Inferior parietal cortex (tissue), 1 donor: Measurements from ENCODE around the gene DNAH8.
"Not testable (repeated sequence)": the region's sequence is repeated elsewhere in the genome, so short reads cannot be mapped to it uniquely, and the experiment has no call there.

Source experiments
- DNase-seq: peaks from one replicate; pipeline ENCODE4 v3.0.0-alpha.2; 2016; ENCODE audit errors: extremely low spot score

Gene DNAH8

DNA sequence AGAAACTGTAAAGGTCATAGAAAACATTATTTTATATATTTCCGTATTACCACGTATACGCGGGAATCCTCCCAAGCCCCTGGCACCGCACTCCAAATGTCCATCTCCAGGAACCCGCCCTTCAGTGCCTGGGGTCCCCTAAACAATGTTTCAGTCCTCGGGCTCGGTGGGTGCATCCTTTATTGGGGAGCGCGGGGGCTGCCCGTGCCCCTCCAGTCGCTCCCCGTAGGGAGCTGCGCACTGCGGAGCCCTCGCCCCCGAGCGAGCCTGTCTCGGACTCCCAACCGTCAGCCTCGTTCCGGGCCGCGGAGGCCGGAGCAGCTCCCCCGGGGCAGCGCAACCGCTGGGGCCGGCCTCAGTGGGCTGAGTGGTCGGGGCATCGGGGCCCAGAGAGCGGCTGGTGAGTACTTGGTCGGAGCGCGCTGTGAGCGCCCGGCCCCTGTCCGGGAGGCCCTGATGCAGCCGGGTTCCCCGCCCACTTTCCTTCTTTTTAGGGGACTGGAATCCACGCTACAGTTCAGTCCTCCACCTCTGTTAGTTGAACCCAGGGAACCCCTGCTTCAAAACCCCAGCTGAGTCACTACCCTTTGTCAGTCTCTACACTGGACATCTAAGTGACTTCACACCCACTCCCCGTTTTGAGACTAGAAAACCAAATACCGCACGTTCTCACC, at the start of gene DNAH8:
TSS of gene DNAH8 (plus strand) at position 296 of the 674 bp plus-strand sequence. CDS start 7,499 bp downstream, outside the sequence.
- no peak for DNase-seq

GRCh38 chr6:38671885-38672467, 43.1 kb upstream of the DNAH8 start:
- peak; percentile 73 for DNase-seq

DNA sequence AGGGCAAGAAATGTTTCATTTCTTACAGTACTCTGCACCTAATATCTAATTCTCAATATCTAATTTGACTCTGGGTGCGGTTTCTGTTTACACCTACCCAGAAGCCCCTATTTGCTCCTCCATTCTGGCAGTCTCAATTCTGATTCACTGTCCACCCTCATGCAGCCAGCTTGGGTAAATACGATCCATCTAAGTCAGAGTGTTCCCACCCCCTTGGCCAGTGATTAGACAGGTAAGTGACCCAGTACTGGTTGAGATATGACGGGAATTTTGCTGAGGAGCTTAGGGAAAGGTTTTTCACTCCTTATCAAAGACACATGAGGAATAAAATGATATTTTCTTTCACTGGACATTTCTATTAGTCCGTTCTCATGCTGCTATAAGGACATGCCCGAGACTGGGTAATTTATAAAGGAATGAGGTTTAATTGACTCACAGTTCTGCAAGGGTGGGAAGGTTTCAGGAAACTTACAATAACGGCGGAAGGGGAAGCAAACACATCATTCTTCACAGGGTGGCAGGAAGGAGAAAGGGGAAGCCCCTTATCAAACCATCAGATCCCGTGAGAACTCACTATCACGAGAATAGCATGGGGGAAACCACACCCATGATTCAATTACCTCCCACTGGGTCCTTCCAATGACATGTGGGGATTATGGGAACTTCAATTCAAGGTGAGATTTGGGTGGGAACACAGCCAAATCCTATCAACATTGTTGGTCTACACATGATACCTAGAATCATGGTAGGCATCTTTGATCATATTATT, 41.5 kb upstream of the DNAH8 start:
- no peak for DNase-seq

GRCh38 chr6:38676236-38676973, 38.7 kb upstream of the DNAH8 start:
- DNase-seq = no peak

DNA sequence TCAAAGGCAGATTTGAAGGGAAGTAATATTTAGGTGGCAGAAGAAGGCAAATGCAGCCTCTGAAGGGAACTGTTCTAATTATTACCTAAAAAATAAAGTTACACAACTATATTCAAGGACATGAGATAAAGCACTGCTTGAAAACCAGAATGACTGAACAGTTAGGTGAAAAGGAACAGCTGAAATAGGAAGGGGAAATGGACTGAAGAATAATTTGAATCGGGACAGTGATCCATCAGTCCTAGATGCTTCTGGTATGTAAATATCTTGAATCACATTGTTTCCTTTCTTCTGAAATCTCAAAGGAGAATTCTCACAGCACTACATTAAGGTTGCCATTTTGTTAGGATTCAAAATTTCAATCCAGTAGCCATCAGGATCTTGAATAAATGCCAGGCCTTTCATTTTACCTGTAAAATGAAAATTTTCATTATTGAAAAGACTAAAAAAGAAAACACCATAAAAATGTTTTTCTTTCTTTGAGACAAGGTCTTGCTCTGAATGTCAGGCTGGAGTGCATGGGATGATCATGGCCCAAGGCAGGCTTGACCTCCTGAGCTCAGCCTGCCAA, 38.1 kb upstream of the DNAH8 start:
- no peak for DNase-seq

GRCh38 chr6:38678178-38678760, 36.8 kb upstream of the DNAH8 start:
- DNase-seq = no peak

GRCh38 chr6:38679668-38680067, 35.4 kb upstream of the DNAH8 start:
- no peak for DNase-seq

DNA sequence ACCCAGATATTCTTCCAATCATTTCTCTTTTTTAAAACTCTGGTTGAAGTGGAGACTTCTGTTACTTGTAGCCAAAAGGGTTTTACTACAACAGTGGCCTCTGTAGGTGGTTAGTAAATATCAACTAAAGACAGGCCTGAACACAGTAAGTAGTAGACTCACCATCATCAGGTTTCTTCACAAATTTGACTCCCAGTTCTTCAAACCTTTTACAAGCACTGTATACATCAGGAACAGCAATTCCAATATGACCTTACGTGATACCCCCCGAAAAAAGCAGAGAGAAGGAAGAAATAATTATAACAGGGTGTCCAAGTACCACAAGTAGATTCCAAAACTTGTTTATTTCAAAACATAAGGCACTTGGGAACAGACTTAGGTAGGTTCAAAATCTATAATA, 33.3 kb upstream of the DNAH8 start:
- DNase-seq = no peak

DNA sequence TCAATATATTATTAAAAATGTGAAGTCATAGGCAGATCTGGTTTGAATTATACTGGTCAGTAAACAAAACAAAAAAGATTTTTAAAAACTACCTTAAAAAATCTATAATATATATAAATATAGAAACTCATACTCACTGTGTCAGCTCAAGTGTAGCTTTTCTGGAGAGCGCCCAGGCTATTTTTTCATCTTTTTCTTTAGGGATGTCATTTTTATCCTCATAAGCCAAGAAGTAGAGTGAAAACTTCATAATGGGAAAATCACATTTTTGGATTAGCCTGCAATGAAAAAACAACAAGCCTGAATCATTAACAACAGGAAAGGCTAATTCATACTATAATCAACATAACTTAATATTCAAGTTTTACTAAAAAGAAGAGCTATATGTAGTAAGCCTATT, 30.9 kb upstream of the DNAH8 start:
- no peak for DNase-seq

DNA sequence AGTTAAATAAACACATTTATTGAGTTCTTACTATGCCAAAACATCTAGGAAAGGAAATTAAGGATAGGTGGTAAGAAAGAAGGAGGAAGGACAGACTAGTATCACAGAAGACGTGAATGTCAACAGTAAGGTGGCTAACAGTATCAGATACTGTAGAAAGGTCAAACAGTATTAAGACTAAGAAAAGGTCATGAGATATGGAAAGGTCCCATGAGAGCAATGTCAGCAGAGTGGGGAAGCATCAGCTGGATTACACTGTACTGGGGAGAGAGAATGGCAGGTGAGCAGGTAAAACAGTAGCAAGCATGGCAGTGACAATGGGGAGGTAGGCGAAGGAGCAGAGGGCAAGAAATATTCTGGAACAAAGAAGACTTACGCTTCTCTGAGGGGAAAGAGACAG, 30.2 kb upstream of the DNAH8 start:
- no peak for DNase-seq

- DNase-seq = no peak
These were observed 28.7 kb upstream of the DNAH8 start for GRCh38 chr6:38686270-38687042.

DNA sequence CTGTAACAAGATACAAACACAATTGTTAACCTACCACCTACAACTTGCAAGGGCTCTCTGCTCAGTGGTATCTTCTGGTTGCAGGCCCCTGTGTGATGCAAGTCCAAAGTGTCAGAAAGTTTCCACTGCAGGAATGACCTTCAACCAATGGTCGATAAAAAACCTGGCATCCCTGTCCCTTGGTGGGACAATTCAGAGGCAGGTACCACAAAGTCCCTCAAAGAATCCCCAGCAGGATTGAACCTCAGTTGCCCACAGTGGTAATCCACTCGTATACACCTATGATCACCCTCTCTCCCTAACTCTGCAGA, 28.1 kb upstream of the DNAH8 start:
- DNase-seq = no peak

DNA sequence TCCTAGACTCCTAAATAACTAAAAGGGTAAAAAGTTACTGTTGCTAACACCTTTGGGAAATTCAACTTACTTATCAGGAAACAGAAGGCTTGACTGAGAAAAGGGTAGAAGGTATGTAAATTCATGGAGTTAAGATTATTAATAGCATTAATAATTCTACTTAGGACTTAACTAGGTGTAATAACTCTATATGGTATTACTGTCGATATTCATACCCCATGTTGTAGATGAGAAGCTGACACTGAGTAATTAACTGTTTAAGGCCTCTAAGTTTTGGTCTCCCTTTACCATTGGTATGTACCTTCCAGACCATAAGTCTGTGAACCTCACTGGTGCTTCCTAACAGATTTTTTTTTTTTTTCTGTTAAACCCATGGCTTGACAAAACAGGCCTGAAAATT, 27.6 kb upstream of the DNAH8 start:
- no peak for DNase-seq

DNA sequence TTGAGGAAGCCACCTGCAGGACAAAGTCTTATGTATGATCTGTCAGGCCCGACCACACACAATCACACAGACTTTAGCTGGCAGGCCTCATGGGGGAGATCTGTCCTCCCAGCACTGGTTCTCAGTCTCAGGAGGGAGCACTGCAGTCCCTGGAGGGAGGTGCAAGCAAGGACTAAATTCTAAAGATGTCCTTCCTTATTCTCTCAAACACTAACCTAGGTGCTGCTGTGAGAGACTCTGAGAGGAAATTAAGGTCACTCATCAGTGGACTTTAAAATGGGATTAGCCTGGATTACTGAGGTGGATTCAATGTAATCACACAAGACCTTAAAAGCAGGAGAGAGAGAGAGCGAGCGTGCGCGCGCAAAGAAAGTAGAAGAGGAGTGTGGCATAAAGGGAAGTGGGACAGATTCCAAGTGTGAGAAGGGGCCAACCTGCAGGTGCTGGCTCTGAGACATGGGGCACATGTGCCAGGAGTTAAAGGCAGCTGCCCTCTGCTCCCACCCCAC, 26.5 kb upstream of the DNAH8 start:
- DNase-seq = no peak

DNA sequence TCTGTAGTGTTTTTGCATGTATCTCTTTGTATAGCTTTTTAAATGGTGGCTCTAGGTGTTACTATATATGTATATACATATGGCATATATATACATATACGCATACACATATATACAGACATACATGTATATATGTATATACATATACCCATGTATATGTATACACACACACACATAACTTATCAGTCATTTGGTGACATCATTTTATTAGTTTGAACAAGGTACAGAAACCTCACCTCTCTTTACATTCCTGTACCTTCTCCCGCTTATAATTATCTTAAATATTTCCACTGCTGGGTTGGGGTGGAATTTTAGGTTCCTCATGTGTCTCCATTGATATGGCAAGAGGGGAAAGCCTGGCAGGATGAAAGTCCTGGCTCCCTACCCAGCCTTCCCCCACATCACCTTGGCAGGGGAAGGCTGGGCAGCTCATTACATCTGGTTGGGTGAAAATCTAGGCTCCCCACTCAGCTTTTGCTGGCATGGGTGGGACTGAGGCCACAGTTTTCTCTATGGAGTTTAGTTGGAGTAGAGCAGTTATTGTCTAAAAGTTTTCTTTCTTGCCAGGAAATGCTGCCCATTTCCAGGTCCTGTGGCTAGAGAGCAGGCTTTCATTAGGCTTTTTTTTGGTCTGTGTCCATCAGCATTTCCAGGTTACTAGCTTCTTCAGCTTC, 19.7 kb upstream of the DNAH8 start:
- no peak for DNase-seq

DNA sequence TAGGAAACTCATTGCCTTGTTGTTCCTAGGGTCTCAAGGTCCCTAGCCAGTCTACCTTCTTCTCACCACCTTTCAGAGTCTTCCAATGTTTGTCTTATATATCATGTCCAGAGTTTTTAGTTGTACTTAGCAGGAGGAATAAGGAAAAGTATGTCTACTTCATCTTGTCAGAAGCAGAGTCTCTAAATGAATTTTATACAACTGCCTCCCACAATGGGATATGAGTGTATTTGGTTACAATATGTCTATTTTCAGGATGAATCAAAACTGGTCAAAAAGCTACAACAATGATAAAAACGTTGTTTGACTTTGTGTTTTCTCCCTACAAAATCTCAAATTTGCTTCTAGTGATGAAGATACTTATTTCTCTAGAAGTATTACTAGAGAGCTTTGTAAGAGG, 19.2 kb upstream of the DNAH8 start:
- no peak for DNase-seq

DNA sequence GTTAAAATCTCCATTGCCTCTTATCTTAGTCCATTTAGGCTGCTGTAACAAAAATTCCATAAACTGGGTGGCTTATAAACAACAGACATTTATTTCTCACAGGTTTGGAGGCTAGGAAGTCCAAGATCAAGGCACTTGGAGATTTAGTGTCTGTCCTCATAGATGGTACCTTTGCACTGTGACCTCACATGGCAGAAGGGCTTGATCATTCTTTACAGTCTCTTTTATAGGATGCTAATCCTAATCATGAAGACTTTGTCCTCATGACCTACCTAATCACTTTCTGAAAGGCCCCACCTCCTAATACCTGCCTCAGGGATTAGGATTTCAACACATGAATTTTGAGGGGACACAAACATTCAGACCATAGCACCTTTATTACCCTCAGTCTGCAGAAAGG, 18.8 kb upstream of the DNAH8 start:
- no peak for DNase-seq

GRCh38 chr6:38697846-38698245, 17.3 kb upstream of the DNAH8 start:
- DNase-seq = no peak

DNA sequence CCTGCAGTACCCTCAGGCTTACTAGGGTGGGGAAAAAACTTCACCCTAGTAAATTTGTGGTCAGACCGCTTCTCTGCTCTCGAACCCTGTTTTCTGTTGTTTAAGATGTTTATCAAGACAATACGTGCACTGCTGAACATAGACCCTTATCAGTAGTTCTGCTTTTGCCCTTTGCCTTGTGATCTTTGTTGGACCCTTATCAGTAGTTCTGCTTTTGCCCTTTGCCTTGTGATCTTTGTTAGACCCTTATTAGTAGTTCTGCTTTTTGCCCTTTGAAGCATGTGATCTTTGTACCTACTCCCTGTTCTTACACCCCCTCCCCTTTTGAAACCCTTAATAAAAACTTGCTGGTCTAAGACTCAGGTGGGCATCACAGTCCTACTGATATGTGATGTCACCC, 15.4 kb upstream of the DNAH8 start:
- not testable (repeated sequence) for DNase-seq

DNA sequence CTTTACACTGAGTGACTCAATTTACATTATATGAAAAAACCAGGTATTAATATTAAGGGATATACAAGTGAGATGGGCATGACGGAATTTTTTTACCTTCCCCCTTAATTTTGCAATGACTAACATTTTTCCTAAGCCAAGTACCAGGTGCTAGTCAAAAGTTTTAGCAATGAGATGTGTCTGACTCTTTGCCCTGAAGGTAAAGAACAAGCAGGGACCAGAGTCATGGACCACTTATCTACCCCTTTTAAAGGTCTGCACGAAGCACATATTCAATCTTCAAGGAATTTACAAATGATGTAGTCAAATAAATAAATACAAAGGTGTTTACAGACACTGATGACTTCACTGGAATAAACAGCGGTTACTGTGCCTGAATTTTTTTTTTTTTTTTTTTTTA, 13.6 kb upstream of the DNAH8 start:
- no peak for DNase-seq
